Activated CD8-positive, alpha-beta T cell treated with anti-CD3 and anti-CD28 coated beads for 36 hours (primary cell): Measurements from ENCODE around the gene BACE1. TPM values are rescaled to one million over a fixed set of nuclear protein-coding genes. Genes with fewer than 3 reads are reported as not detected.

Source experiments
- ATAC-seq: fragments of 200-7000 bp; cut with Tn5 transposase; one replicate; pipeline ENCODE4 v1.10.0; 2021; ENCODE audit warnings: mild to moderate bottlenecking, moderate library complexity
- CTCF ChIA-PET: fragments of 350-600 bp; sonication (Branson Sonifier 250); formaldehyde crosslinking; loops from one replicate; lab custom pipeline; 2021; ENCODE audit warnings: antibody characterized with exemption; lab: Charles Lee
- POLR2A ChIA-PET: fragments of 350-600 bp; sonication (Branson Sonifier 250); formaldehyde crosslinking; loops from one replicate; lab custom pipeline; 2021; ENCODE audit warnings: antibody characterized with exemption; lab: Charles Lee
- DNase-seq: peaks from one replicate; pipeline ENCODE4 v3.0.0-alpha.2; 2020
- H3K27ac Mint-ChIP-seq: one replicate; pipeline ENCODE4 v1.8.0; 2021; ENCODE audit warnings: mild to moderate bottlenecking, mixed read lengths
- H3K27me3 Mint-ChIP-seq: one replicate; pipeline ENCODE4 v1.8.0; 2021; ENCODE audit warnings: mixed read lengths
- H3K36me3 Mint-ChIP-seq: one replicate; pipeline ENCODE4 v1.8.0; 2021; ENCODE audit warnings: low read depth, mixed read lengths
- H3K4me1 Mint-ChIP-seq: one replicate; pipeline ENCODE4 v1.8.0; 2021; ENCODE audit warnings: low read depth, mixed read lengths
- H3K4me3 Mint-ChIP-seq: one replicate; pipeline ENCODE4 v1.8.0; 2021; ENCODE audit warnings: mild to moderate bottlenecking, moderate library complexity, mixed read lengths
- H3K9me3 Mint-ChIP-seq: one replicate; pipeline ENCODE4 v1.8.0; 2021; ENCODE audit warnings: mixed read lengths
- intact Hi-C: fragments of 100-400 bp; cut with micrococcal nuclease; formaldehyde crosslinking; loops from one replicate; pipeline ENCODE4 v1.10.0; 2022
- total RNA-seq, 2 experiments: library from RNA; stranded (reverse); gene quantifications; one replicate each; pipeline ENCODE4 v1.2.3, GENCODE V29; 2021
- TF ChIP-seq, protein P1 (sequence below): fragments of 200-600 bp; IDR thresholded peaks from one replicate; pipeline ENCODE4 v1.8.0; 2022; ENCODE audit warnings: antibody characterized with exemption, mild to moderate bottlenecking

BACE1 gene
- total RNA-seq, 2 experiments from 2014 or later = 0.97 to 1.5 TPM

DNA sequence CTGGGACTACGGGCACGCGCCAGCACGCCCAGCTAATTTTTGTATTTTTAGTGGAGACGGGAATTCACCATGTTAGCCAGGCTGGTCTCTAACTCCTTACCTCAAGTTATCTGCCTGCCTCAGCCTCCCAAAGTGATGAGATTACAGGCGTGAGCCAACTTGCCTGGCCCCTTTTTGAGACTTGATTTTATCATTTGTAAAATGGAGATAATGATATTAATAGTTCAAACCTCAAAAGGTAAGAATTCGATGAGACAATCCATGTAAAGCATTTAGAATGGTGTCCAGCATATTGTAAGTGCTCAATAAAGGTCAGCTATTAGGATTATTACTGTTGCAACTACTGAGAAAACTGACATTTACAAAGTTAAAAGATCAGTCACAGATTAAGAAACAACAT lies 2.7 kb upstream of the BACE1 start:
- DNase-seq (no peak), ATAC-seq (no peak)
- ChIA-PET POLR2A (no interaction called here), CTCF (no interaction called here)
- no peaks in the 10 kb centered on the region for H3K9me3 Mint-ChIP-seq
- peaks cover 22% of the 10 kb centered on the region for H3K27me3 Mint-ChIP-seq
- peaks cover 4% of the 10 kb centered on the region for H3K4me1 Mint-ChIP-seq
- H3K27ac Mint-ChIP-seq = no peak overlapping the region
- no peaks in the 10 kb centered on the region for H3K36me3 Mint-ChIP-seq
- intact Hi-C loops = no loop called here
- H3K4me3 Mint-ChIP-seq = no peak overlapping the region
- TF ChIP-seq, protein P1, sequence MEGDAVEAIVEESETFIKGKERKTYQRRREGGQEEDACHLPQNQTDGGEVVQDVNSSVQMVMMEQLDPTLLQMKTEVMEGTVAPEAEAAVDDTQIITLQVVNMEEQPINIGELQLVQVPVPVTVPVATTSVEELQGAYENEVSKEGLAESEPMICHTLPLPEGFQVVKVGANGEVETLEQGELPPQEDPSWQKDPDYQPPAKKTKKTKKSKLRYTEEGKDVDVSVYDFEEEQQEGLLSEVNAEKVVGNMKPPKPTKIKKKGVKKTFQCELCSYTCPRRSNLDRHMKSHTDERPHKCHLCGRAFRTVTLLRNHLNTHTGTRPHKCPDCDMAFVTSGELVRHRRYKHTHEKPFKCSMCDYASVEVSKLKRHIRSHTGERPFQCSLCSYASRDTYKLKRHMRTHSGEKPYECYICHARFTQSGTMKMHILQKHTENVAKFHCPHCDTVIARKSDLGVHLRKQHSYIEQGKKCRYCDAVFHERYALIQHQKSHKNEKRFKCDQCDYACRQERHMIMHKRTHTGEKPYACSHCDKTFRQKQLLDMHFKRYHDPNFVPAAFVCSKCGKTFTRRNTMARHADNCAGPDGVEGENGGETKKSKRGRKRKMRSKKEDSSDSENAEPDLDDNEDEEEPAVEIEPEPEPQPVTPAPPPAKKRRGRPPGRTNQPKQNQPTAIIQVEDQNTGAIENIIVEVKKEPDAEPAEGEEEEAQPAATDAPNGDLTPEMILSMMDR = no peak

DNA sequence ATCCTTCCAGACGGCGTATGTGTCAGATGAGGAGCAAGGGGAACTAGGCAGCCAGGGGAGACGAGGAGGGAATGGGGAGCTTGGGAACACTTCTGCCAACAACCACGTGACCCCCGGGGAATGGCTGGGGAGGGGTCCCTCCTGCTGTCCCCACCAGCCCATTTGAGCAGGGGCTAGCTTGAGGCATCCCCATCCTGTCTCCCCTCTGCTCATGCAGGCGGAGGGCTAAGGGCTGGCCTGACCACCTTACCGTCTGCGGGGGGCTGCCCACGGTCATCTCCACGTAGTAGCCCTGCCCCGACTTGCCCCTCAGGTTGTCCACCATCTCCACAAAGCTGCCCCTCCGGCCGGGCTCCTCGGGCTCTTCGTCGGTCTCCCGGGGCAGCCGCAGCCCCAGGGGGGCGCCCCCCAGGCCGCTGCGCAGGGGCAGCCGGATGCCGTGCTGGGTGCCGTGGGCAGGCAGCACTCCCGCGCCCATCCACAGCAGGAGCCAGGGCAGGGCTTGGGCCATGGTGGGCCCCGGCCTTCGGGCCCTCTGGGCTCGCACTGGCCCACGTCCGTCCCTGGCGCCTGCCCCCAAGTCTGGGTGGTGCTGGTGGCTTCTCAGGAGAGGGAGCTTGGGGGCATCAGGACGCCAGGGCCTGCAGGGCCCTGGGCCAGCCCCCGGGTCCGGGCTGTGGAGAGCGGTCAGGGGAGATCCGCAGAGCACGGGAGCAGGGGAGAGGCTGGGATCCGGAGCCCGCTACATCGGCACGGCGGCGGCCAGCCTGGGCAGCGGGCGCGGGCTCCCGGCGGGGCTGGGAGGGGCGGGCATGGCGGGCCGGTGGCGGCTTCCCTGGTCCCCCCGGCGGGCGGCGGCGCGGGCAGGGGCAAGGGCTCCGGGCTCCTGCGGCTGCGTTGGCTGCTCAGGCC lies 515 bp downstream of the BACE1 start:
- peaks cover 4% of the 10 kb centered on the region for H3K4me1 Mint-ChIP-seq
- intact Hi-C loops = no loop called here

DNA sequence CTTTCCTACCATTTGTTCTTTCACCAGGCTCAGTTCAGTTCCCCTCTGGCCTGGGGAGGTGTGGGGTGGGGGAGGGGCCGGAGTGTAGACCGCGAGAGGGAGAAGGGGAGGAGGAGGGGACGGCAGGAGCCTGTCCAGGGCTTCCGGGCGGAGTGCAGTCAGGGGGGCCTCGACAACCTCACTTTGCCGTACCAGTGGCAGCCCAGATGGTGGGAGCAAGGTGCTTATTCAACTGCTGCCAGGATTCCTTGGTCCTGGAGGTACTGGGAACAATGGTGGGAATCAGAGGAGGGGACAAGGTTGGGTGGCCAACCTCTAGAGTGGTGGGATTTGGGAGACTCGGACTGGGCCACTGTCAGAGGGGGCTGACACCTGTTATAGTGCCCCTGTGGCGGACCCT lies 1.2 kb downstream of the BACE1 start:
- Mint-ChIP-seq H3K9me3 (no peaks in the 10 kb centered on the region), H3K4me1 (peaks cover 4% of the 10 kb centered on the region), H3K27me3 (peaks cover 25% of the 10 kb centered on the region), H3K27ac (no peak overlapping the region), H3K4me3 (peak overlapping the region; percentile 38), H3K36me3 (no peaks in the 10 kb centered on the region)
- DNase-seq (no peak), ATAC-seq (no peak)
- ChIA-PET POLR2A (interaction anchor here (1.6 kb wide), 1 partner anchor 69 kb away, joined by 3 read pairs; no protein-coding TSS in a partner anchor), CTCF (interaction anchor here (1.2 kb wide), 1 partner anchor 88 kb away, joined by 3 read pairs; no protein-coding TSS in a partner anchor)
- intact Hi-C loops = no loop called here
- TF ChIP-seq, protein P1 = no peak

More for the DNA sequence above, 515 bp downstream of the BACE1 start:
- no peaks in the 10 kb centered on the region for H3K9me3 Mint-ChIP-seq
- peak overlapping the region; percentile 51 for H3K4me3 Mint-ChIP-seq
- DNase-seq = peak; percentile 36
- H3K36me3 Mint-ChIP-seq = no peaks in the 10 kb centered on the region
- no peak overlapping the region for H3K27ac Mint-ChIP-seq
- H3K27me3 Mint-ChIP-seq = peaks cover 25% of the 10 kb centered on the region
- ATAC-seq = peak; percentile 85
- TF ChIP-seq, protein P1 = no peak
- ChIA-PET CTCF (interaction anchor here (1.2 to 2.4 kb wide), 2 partner anchors 13 to 89 kb away, joined by 3 to 10 read pairs; partner anchors contain the start of gene CEP164), POLR2A (interaction anchor here (1.6 kb wide), 1 partner anchor 69 kb away, joined by 3 read pairs; no protein-coding TSS in a partner anchor)

DNA sequence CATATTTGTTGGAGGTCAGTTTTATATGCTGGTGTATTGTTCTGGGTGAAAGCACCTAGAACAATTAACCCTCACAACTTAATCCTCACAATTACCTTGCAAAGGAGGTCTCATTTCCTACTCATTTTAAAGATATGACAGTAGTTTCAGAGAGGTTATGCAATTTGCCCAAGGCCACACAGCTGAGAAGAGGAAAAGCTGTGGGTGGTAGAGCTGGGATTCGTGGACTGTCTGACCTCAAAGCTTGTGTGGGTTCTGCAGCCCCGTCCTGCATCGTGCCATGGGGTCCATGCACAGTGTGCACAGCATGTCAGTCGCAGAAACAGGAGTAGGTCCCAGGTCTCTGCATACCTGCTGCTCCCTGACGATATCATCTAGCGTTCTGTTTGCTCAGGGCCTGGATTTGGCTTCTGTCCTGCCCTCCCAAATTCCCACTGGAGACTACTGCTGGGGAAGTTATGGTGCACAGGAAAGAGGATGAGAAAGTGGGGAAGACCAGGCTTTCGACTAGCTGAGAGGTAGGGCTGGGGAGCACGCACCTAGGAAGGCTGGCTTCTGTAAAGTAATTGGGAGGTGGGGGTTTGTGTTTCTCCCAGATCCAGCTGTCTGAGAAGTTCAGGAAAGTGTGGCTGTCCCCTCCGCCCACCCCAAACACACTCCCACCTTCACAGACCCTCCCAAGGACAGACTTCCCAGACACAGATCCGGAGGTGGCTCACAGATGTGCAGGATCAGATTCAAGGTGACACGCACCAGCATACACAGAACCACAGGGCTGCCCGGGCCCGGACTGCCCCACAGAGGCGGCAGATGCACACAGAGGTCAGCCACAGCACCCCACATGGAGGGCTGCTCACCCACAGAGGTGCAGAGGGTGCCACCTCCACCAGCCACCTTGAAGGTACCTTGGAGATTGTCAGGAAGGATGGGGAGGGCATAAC lies 2.0 kb downstream of the BACE1 start:
- ATAC-seq (no peak), DNase-seq (no peak)
- Mint-ChIP-seq H3K4me3 (peak overlapping the region; percentile 38), H3K36me3 (no peaks in the 10 kb centered on the region), H3K4me1 (peaks cover 4% of the 10 kb centered on the region), H3K27ac (no peak overlapping the region), H3K9me3 (no peaks in the 10 kb centered on the region), H3K27me3 (peaks cover 25% of the 10 kb centered on the region)
- ChIA-PET POLR2A (interaction anchor here (0.8 to 1.6 kb wide), 2 partner anchors 14 to 68 kb away, joined by 3 read pairs; no protein-coding TSS in a partner anchor), CTCF (interaction anchor here (1.2 kb wide), 1 partner anchor 88 kb away, joined by 3 read pairs; no protein-coding TSS in a partner anchor)
- intact Hi-C loops = no loop called here
- TF ChIP-seq, protein P1 = no peak
